Hepatocyte (in vitro differentiated cells): Measurements from ENCODE around the gene LAMA4. TPM values are rescaled to one million over a fixed set of nuclear protein-coding genes. Genes with fewer than 3 reads are reported as not detected.

Experiments used
- DNase-seq: peaks from one replicate; pipeline ENCODE4 v3.0.0-alpha.2; 2016; ENCODE audit warnings: low spot score
- H2AFZ ChIP-seq: fragments of 200-600 bp; sonication (generic); 2 replicates; pipeline ENCODE4 v1.6.0; 2016; ENCODE audit warnings: antibody characterized with exemption, mild to moderate bottlenecking
- H3K27ac ChIP-seq: fragments of 200-600 bp; sonication (generic); 2 replicates; pipeline ENCODE4 v1.5.1; 2016; ENCODE audit warnings: mild to moderate bottlenecking
- H3K27me3 ChIP-seq: fragments of 200-600 bp; sonication (generic); 2 replicates; pipeline ENCODE4 v1.6.1; 2016
- H3K36me3 ChIP-seq: fragments of 200-600 bp; sonication (generic); replicated peaks from 2 replicates; pipeline ENCODE4 v1.5.1; 2016; ENCODE audit warnings: low read depth; ENCODE audit not compliant: insufficient read depth
- H3K4me1 ChIP-seq: fragments of 200-600 bp; sonication (generic); 2 replicates; pipeline ENCODE4 v1.5.1; 2016; ENCODE audit warnings: mild to moderate bottlenecking, moderate library complexity; ENCODE audit not compliant: insufficient read depth
- H3K4me2 ChIP-seq: fragments of 200-600 bp; sonication (generic); 2 replicates; pipeline ENCODE4 v1.6.0; 2016
- H3K4me3 ChIP-seq: fragments of 200-600 bp; sonication (generic); 2 replicates; pipeline ENCODE4 v1.5.1; 2016; ENCODE audit warnings: mild to moderate bottlenecking
- H3K79me2 ChIP-seq: fragments of 200-600 bp; sonication (generic); 2 replicates; pipeline ENCODE4 v1.6.0; 2017; ENCODE audit warnings: mild to moderate bottlenecking
- H3K9me2 ChIP-seq: fragments of 200-600 bp; sonication (generic); replicated peaks from 2 replicates; pipeline ENCODE4 v1.6.0; 2017; ENCODE audit warnings: mild to moderate bottlenecking; ENCODE audit not compliant: insufficient read depth
- H3K9me3 ChIP-seq: fragments of 200-600 bp; sonication (generic); 2 replicates; pipeline ENCODE4 v1.5.1; 2016; ENCODE audit warnings: low read depth, mild to moderate bottlenecking
- H4K20me1 ChIP-seq: fragments of 200-600 bp; sonication (generic); 2 replicates; pipeline ENCODE4 v1.6.0; 2016; ENCODE audit warnings: mild to moderate bottlenecking; ENCODE audit not compliant: insufficient read depth, poor library complexity, severe bottlenecking
- CTCF ChIP-seq: fragments of 200-600 bp; sonication (generic); IDR thresholded peaks from 2 replicates; pipeline ENCODE4 v1.5.1; 2016; ENCODE audit warnings: antibody characterized with exemption, mild to moderate bottlenecking; ENCODE audit not compliant: poor library complexity
- EZH2 ChIP-seq: fragments of 200-600 bp; sonication (generic); IDR thresholded peaks from 2 replicates; pipeline ENCODE4 v1.6.1; 2016; ENCODE audit warnings: antibody characterized with exemption, mild to moderate bottlenecking, borderline replicate concordance
- EZH2phosphoT487 ChIP-seq: fragments of 200-600 bp; sonication (generic); IDR thresholded peaks from one replicate; pipeline ENCODE4 v1.6.1; 2018; ENCODE audit warnings: antibody characterized with exemption, mild to moderate bottlenecking, low read depth, moderate library complexity; ENCODE audit not compliant: unreplicated experiment, severe bottlenecking
- WGBS: methylation state at CpG from one replicate; pipeline ENCODE4 v1.1.6; 2016; ENCODE audit warnings: low lambda C conversion rate; ENCODE audit errors: missing lambda C conversion rate; 5-methylcytosine and 5-hydroxymethylcytosine counted together
- polyA plus RNA-seq: library from polyadenylated mRNA; unstranded; fragments of >200 nt; fragmentation: Nextera tagmentation; extraction: Ambion mirVana; gene quantifications from 2 replicates; pipeline ENCODE4 v1.2.1, GENCODE V29; 2016
- total RNA-seq: library from RNA; depleted of rRNA; stranded (reverse); fragments of >200 nt; gene quantifications from 2 replicates; pipeline ENCODE4 v1.2.3, GENCODE V29; 2014

LAMA4 gene
- total and polyA plus RNA-seq, 2 experiments from 2014 or later: 14.1 to 18.9 TPM

- Histone ChIP-seq H3K36me3 (no peaks in the 10 kb centered on the region), H3K79me2 (no peaks in the 10 kb centered on the region), H3K27me3 (peaks cover 14% of the 10 kb centered on the region), H3K9me2 (no peaks in the 10 kb centered on the region), H2AFZ (no peak overlapping the region), H3K27ac (no peak overlapping the region), H3K4me3 (no peak overlapping the region), H4K20me1 (no peaks in the 10 kb centered on the region), H3K9me3 (no peaks in the 10 kb centered on the region), H3K4me2 (no peak overlapping the region), H3K4me1 (no peaks in the 10 kb centered on the region)
- TF ChIP-seq CTCF (no peak), EZH2phosphoT487 (no peak), EZH2 (no peak)
- no peak for DNase-seq
- WGBS: 93% methylated on average over 4 of the region's 4 CpGs
Measured at GRCh38 chr6:112156668-112157067, 97.7 kb downstream of the LAMA4 start.

- H3K27ac ChIP-seq: no peak overlapping the region
- H3K4me2 ChIP-seq: no peak overlapping the region
- no peak overlapping the region for H3K4me3 ChIP-seq
- H3K9me2 ChIP-seq: no peaks in the 10 kb centered on the region
- no peaks in the 10 kb centered on the region for H3K36me3 ChIP-seq
- WGBS: 60% methylated on average over 3 of the region's 3 CpGs
- H4K20me1 ChIP-seq: no peaks in the 10 kb centered on the region
- DNase-seq: no peak
- H3K9me3 ChIP-seq: no peaks in the 10 kb centered on the region
- no peak overlapping the region for H2AFZ ChIP-seq
- peaks cover 14% of the 10 kb centered on the region for H3K27me3 ChIP-seq
- H3K4me1 ChIP-seq: no peaks in the 10 kb centered on the region
- TF ChIP-seq CTCF (no peak), EZH2 (no peak), EZH2phosphoT487 (no peak)
- no peaks in the 10 kb centered on the region for H3K79me2 ChIP-seq
Measured at GRCh38 chr6:112155886-112156285, 98.5 kb downstream of the LAMA4 start.

- no peaks in the 10 kb centered on the region for H3K4me1 ChIP-seq
- DNase-seq: no peak
- no peak overlapping the region for H2AFZ ChIP-seq
- no peak overlapping the region for H3K4me3 ChIP-seq
- no peak for TF ChIP-seq EZH2
- TF ChIP-seq EZH2phosphoT487: no peak
- no peak for TF ChIP-seq CTCF
- no peaks in the 10 kb centered on the region for H3K9me2 ChIP-seq
- peaks cover 5% of the 10 kb centered on the region for H3K27me3 ChIP-seq
- WGBS: 90% methylated on average over 2 of the region's 2 CpGs
- H3K9me3 ChIP-seq: no peaks in the 10 kb centered on the region
- no peaks in the 10 kb centered on the region for H4K20me1 ChIP-seq
- no peaks in the 10 kb centered on the region for H3K36me3 ChIP-seq
- no peaks in the 10 kb centered on the region for H3K79me2 ChIP-seq
- H3K27ac ChIP-seq: no peak overlapping the region
- no peak overlapping the region for H3K4me2 ChIP-seq
Measured at GRCh38 chr6:112154711-112155110, 99.7 kb downstream of the LAMA4 start.
